IPS-20b (cell line): ENCODE data around the gene OST4.

Source experiments
- H3K27ac ChIP-seq: one replicate; pipeline ENCODE4 v1.5.1; 2013; ENCODE audit warnings: low read length
- H3K27me3 ChIP-seq: 2 replicates; pipeline ENCODE4 v1.6.1; 2013; ENCODE audit warnings: mild to moderate bottlenecking, low read length, inconsistent platforms; ENCODE audit not compliant: insufficient read depth
- H3K36me3 ChIP-seq: 2 replicates; pipeline ENCODE4 v1.6.1; 2013; ENCODE audit warnings: low read depth, mild to moderate bottlenecking, inconsistent platforms, low read length, moderate library complexity; ENCODE audit not compliant: insufficient read depth
- H3K4me1 ChIP-seq: 2 replicates; pipeline ENCODE4 v1.6.1; 2013; ENCODE audit warnings: mild to moderate bottlenecking, control low read depth, inconsistent platforms, low read length, moderate library complexity; ENCODE audit not compliant: insufficient read depth
- H3K4me3 ChIP-seq: 2 replicates; pipeline ENCODE4 v1.5.1; 2013; ENCODE audit warnings: mild to moderate bottlenecking, low read length, inconsistent platforms
- H3K9ac ChIP-seq: 2 replicates; pipeline ENCODE4 v1.6.1; 2013; ENCODE audit warnings: low read depth, mild to moderate bottlenecking, inconsistent platforms, low read length, moderate library complexity
- H3K9me3 ChIP-seq: 2 replicates; pipeline ENCODE4 v1.6.1; 2013; ENCODE audit warnings: mild to moderate bottlenecking, low read depth, low read length, inconsistent platforms; ENCODE audit not compliant: insufficient read depth

OST4 gene

DNA sequence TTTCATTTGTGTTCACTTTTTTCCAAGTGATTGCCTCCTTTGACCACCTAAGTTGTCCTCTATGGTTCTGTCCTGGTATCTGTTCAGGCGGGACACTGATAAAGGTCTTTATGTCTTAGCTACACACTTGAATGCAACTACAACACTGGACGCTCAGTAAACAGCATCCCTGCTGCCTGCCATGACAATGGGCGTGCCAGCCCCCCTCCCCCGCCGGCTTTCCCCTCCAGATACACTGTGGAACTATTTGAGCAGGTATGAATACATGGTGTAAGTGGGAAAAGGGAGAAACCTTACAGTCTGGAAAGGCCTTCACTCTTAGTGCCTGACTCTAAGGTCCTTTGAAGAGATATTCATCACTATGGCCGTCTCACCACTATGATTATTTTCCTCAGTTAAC is 14.3 kb downstream of the OST4 start:
- no peaks in the 10 kb centered on the region for H3K27me3 ChIP-seq
- H3K4me3 ChIP-seq = no peak overlapping the region
- no peak overlapping the region for H3K27ac ChIP-seq
- H3K36me3 ChIP-seq = peaks cover 70% of the 10 kb centered on the region
- H3K4me1 ChIP-seq = no peaks in the 10 kb centered on the region
- H3K9ac ChIP-seq = no peak overlapping the region
- no peaks in the 10 kb centered on the region for H3K9me3 ChIP-seq

DNA sequence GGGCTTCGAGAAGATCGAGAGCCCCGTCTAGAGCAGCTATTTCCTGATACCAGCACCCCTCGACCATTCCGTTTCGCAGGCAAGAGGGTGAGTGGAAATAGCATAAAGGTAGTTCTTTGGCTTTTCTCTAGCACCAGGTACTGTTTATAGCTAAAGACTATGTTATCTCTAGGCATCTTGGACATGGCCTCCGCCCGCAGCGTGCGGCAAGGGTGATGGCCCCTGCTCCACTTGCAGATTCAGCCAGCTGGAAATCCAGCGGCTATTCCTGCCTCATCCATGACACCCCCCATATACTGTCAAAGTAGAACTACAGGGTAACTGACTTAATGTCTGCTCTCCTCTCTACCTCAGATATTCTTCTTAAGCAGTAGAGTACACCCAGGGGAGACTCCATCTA is 16.7 kb downstream of the OST4 start:
- no peaks in the 10 kb centered on the region for H3K27me3 ChIP-seq
- no peak overlapping the region for H3K27ac ChIP-seq
- no peaks in the 10 kb centered on the region for H3K4me1 ChIP-seq
- peaks cover 62% of the 10 kb centered on the region for H3K36me3 ChIP-seq
- no peak overlapping the region for H3K4me3 ChIP-seq
- H3K9ac ChIP-seq = no peak overlapping the region
- H3K9me3 ChIP-seq = no peaks in the 10 kb centered on the region

DNA sequence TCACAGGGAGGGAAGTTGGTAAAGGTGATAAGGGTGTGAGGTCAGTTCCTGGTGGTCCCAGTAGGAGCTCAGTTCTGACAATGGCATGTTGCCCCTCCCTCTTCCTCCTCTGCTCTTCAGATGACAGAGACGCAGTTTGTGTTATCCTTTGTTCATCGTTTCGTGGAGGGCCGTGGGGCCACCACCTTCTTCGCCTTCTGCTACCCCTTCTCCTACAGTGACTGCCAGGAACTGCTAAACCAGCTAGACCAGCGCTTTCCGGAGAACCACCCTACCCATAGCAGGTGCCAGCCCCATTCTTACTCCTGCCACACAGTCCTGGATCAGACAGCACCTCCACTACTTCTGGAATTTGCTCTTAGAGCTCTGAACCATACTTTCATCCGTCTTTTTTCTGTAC is 17.7 kb downstream of the OST4 start:
- no peaks in the 10 kb centered on the region for H3K27me3 ChIP-seq
- H3K9ac ChIP-seq = no peak overlapping the region
- H3K27ac ChIP-seq = no peak overlapping the region
- H3K9me3 ChIP-seq = no peaks in the 10 kb centered on the region
- no peak overlapping the region for H3K4me3 ChIP-seq
- H3K36me3 ChIP-seq = peaks cover 53% of the 10 kb centered on the region
- H3K4me1 ChIP-seq = no peaks in the 10 kb centered on the region

DNA sequence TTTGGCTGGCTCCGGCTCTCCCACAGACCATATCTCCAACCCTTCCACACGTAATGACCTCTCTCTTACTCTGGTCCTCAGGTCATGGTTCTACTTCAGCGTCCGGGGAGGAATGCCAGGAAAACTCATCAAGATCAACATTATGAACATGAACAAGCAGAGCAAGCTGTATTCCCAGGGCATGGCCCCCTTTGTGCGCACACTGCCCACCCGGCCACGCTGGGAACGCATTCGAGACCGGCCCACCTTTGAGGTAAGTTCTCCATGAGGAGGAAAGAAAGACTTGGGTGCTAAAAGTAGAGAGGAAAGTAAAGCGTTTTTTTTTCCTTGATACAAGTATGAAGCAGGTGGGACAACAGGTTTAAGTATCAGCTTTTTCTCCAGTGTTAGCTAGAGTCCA is 18.1 kb downstream of the OST4 start:
- Histone ChIP-seq H3K9me3 (no peaks in the 10 kb centered on the region), H3K4me3 (no peak overlapping the region), H3K4me1 (no peaks in the 10 kb centered on the region), H3K36me3 (peaks cover 48% of the 10 kb centered on the region), H3K27ac (no peak overlapping the region), H3K9ac (no peak overlapping the region), H3K27me3 (no peaks in the 10 kb centered on the region)

DNA sequence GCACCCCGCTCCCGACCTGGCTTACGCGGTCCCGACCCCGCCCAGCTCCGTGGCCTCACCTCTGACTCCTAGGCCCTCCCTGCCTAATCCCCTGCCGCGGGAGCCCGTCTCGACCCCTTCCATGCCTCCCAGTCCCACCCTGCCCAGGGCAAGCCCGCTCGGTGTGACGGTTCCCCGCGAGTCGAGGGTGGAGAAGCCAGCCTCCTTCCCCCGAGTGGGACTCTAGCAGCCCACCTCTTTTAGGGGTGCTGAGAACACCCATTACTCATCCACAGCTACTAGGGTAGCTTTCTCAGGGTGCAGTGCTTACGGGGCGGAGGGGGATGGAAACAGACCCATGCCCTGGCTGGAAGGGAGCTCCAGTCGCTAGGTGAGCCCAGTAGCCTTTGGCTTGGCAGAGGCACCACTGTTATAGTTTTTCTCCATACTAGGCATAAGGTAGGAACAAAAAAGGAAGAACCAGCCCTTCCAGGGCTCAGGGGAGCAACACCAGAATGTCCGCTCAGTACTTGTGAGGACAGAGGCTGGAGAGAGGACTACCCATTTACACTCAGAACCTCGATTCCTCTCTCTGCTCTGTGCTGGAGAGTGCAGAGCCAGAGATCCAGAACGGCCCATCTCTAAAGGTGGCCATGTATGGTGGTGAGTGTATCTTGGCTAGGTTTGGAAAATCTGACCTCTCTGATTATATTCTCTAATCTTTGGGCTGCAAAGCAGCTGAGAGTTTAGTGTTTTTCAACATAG is 19.4 kb downstream of the OST4 start:
- Histone ChIP-seq H3K27me3 (no peaks in the 10 kb centered on the region), H3K9ac (peak overlapping the region; percentile 87), H3K27ac (no peak overlapping the region), H3K36me3 (peaks cover 37% of the 10 kb centered on the region), H3K4me3 (peak overlapping the region; percentile 73), H3K9me3 (no peaks in the 10 kb centered on the region), H3K4me1 (no peaks in the 10 kb centered on the region)

DNA sequence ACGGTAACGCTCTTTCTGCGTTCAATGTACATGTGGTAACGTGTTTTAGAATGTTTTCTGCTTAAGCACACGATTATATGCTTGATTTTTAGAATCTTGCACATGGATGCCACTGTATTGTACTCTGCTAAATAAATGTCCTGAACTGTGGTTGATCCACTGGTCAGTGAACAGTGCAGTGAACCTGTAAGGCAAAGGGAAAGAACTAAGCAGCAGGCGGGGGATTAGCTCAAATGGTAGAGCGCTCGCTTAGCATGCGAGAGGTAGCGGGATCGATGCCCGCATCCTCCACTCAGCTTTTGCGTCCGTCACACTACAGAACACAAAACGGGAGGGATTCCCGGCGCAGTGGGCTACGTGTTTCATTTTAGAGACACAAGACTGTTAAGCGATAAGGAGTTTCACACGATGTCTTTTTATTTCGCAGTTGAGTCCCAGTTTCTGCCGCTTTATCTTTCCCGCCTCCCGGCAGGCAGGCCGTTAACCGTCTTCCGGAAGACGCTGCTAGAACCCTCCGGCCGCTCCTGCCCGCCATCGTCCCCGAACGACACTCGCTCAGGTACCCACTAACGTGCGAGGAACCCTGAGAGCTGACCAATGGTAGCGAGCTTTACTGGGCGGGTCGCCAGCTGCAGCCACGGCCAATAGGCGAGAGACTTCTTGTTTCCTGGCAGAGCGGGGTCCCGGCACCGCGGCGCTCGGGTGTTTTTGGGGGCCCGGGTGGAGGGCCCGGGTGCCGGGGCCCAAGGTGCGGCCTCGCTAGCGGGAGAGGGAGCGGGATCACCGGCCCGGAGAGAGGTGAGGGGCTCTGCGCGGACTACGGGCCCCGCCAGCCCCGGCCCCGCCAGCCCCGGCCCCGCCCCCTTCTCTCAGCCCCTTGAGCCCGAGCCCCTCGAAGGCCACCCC is 20.2 kb downstream of the OST4 start, which contains the start of gene AGBL5:
Gene AGBL5, plus strand, starts transcription at position 673 of the 906 bp plus-strand sequence. CDS start 1,291 bp downstream, outside the sequence.
- H3K27ac ChIP-seq = no peak within 1 kb of the TSS
- H3K4me1 ChIP-seq = no peaks in the 10 kb centered on the region
- H3K36me3 ChIP-seq = peaks cover 29% of the 10 kb centered on the region
- H3K27me3 ChIP-seq = no peaks in the 10 kb centered on the region
- H3K9me3 ChIP-seq = no peaks in the 10 kb centered on the region
- peak within 1 kb of the TSS; percentile 87 for H3K9ac ChIP-seq
- peak within 1 kb of the TSS; percentile 73 for H3K4me3 ChIP-seq

DNA sequence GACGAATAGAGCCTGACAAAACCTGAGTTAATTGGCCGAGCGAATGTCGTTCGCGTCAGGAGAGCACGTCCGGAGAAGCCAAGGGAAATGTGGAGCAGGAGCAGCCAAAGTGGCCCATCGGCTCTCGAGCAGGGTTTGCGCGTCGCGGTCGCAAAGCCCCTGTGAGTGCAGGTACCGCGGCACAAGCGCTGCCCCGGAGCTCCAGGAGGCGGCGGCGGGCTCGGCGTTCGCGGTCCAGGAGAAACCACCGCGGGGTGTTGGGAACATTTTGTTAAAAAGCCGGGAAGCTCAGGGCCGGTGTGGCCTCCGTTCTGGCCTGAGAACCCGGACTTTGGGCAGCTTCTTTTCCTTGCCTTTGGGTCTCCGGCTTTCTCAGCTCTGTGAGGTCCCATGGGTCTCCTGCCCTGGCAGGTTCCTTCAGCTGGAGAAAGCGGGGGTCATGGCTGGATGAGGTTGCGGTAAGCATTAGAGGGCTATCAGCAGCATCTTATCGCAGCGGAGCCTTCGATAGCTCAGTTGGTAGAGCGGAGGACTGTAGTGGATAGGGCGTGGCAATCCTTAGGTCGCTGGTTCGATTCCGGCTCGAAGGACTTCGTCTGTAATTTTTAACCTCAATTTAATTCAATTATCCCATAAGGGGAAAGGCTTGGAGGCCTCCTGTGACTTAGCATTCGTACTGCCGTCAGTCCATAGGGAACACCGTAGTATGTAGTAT is 21.0 kb downstream of the OST4 start:
- Histone ChIP-seq H3K27me3 (no peaks in the 10 kb centered on the region), H3K4me1 (no peaks in the 10 kb centered on the region), H3K27ac (no peak overlapping the region), H3K9ac (peak overlapping the region; percentile 80), H3K9me3 (no peaks in the 10 kb centered on the region), H3K4me3 (peak overlapping the region; percentile 73), H3K36me3 (peaks cover 21% of the 10 kb centered on the region)

DNA sequence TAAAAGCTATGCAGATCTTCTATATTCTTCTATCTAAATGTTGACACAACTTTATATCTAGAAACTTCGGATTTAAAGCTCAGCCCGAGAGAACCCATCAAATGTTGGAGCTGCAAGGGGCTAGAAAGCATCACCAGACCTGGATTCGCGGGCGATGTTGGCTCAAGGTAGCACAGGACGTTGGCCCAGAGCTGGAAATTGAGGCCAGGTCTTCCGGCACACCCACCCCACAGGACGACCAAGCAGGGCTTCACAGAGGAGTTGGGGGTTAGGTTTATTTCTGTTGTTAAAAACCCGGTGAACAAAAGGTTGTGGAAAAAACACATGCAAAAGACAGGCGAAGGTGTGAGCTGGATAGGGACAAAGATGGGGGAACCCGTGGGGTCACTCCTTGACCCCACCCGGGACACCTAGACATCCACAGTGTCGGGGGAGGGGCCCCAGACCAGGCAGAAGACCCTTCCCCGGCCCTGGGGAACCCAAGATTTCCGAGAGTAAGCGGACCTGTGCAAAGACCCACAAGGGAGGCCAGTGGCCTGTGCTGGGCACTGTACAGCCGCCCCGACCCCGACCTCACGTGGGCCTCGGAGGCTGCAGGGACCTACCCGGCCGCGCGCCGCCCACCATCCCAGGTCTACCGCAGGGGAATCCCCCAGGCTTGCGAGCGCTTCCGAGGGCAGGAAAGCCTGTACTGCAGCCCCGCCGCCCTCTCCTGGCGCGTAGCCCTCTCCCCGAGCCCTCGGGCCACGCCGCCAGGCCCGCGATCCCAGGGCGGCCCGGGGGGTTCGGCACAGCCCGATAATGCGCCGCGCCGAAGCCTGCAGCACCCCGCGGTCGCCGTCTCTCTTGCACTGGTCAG is 21.8 kb downstream of the OST4 start:
- Histone ChIP-seq H3K36me3 (peaks cover 13% of the 10 kb centered on the region), H3K27ac (no peak overlapping the region), H3K9me3 (no peaks in the 10 kb centered on the region), H3K27me3 (no peaks in the 10 kb centered on the region), H3K9ac (peak overlapping the region; percentile 80), H3K4me3 (peak overlapping the region; percentile 73), H3K4me1 (no peaks in the 10 kb centered on the region)

DNA sequence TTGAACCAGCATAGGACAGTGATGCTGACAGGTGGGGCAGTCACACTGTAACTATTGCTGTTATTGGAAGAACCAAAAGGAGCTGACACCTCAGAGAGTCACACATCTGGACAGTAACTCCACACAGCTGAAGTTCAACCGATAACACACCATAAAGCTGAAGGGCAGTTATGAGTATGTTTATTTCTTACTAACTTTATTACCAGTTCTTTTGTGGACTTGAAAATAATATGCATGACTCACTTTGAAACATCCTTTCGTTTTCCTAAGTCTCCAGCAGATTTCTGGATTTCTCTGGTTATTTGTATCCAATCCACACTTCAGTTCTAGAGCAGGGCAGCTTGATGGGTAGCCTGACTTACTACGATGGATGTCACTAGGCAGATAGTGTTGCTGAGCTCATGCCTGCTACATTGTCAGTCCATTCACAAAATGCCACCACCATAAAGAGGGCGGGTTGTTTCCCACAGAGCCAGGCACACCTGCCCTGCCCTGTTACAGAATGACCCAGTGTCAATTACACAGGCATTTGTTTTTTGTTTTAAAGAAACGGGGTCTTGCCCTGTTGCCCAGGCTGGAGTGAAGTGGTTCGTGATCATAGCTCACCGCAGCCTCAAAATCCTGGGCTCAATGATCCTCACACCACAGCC is 28.3 kb downstream of the OST4 start:
- no peak overlapping the region for H3K27ac ChIP-seq
- peaks cover 52% of the 10 kb centered on the region for H3K36me3 ChIP-seq
- no peak overlapping the region for H3K9ac ChIP-seq
- H3K4me3 ChIP-seq = no peak overlapping the region
- H3K9me3 ChIP-seq = no peaks in the 10 kb centered on the region
- H3K27me3 ChIP-seq = no peaks in the 10 kb centered on the region
- H3K4me1 ChIP-seq = no peaks in the 10 kb centered on the region

DNA sequence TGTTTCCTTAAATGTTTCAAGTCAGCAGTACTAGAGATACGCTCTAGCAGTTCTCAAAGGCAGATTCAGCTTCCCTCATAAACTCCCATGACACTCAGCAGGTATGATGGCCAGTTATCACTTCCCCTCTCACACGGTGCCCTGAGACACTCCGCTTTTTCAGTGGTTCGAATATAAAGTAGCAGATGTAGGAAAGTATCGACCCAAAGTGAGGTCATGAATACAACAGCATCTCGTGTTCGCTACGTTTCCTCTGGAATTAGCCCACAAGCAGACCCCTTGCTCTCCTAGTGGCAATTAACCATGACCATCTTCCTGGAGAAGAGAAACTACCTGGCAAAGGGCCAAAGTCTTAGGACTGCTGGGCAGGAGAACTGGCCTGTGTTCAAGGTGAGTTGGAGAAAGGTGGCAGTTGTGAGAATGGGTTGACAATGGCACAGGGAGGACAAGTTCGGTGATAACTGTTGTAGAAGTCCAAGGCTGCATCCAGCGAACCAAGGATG is 29.2 kb downstream of the OST4 start:
- peaks cover 61% of the 10 kb centered on the region for H3K36me3 ChIP-seq
- H3K9ac ChIP-seq = no peak overlapping the region
- no peaks in the 10 kb centered on the region for H3K4me1 ChIP-seq
- no peaks in the 10 kb centered on the region for H3K27me3 ChIP-seq
- no peaks in the 10 kb centered on the region for H3K9me3 ChIP-seq
- H3K4me3 ChIP-seq = no peak overlapping the region
- H3K27ac ChIP-seq = no peak overlapping the region
